MM.1S (cell line): ENCODE results near the gene ZBED5.
"Not testable (repeated sequence)": the region's sequence is repeated elsewhere in the genome, so short reads cannot be mapped to it uniquely, and the experiment has no call there.

Experiments
- CTCF ChIP-seq: fragments of 300-600 bp; sonication (generic); IDR thresholded peaks from 2 replicates; pipeline ENCODE4 v1.5.1; 2016; ENCODE audit warnings: antibody characterized with exemption, low read length, mixed read lengths
- EZH2phosphoT487 ChIP-seq: fragments of 300-600 bp; sonication (generic); IDR thresholded peaks from 2 replicates; pipeline ENCODE4 v1.6.1; 2018; ENCODE audit warnings: antibody characterized with exemption, low read length

DNA sequence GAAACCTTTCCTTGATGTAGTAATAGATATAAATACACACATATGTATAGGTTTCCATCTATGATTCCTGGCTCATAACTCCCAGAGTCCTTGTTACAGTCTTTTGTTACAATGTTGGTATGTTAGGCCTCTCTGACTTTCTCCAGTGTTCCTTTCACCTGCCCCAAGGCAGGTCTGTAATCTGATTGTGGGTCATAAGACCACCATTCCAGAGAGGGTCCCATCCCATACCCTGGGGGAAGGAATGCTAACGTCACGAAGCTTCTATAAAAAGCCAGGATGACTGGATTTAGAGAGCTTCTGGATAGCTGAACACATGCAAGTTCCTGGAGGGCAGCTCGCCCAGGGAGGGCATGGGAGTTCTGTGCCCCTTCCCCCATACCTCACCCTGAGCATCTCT lies 35.4 kb downstream of the ZBED5 start:
- not testable (repeated sequence) for TF ChIP-seq CTCF, EZH2phosphoT487
